Measurements from ENCODE around the gene MAMDC2. TPM values are rescaled to one million over a fixed set of nuclear protein-coding genes. Genes with fewer than 3 reads are reported as not detected.

MAMDC2 gene
- total RNA-seq, 4 donors from 2014 or later = 96.5 to 192 (median 140) TPM

GRCh38 chr9:70255486-70255885 lies 211.8 kb downstream of the MAMDC2 start:
- no peak overlapping the region for H3K4me3 ChIP-seq
- no peaks in the 10 kb centered on the region for H3K9me3 ChIP-seq
- no peaks in the 10 kb centered on the region for H3K27me3 ChIP-seq
- peaks cover 3 to 55% (median 12%) of the 10 kb centered on the region in 3 donors for H3K4me1 ChIP-seq
- TF ChIP-seq, protein P1, sequence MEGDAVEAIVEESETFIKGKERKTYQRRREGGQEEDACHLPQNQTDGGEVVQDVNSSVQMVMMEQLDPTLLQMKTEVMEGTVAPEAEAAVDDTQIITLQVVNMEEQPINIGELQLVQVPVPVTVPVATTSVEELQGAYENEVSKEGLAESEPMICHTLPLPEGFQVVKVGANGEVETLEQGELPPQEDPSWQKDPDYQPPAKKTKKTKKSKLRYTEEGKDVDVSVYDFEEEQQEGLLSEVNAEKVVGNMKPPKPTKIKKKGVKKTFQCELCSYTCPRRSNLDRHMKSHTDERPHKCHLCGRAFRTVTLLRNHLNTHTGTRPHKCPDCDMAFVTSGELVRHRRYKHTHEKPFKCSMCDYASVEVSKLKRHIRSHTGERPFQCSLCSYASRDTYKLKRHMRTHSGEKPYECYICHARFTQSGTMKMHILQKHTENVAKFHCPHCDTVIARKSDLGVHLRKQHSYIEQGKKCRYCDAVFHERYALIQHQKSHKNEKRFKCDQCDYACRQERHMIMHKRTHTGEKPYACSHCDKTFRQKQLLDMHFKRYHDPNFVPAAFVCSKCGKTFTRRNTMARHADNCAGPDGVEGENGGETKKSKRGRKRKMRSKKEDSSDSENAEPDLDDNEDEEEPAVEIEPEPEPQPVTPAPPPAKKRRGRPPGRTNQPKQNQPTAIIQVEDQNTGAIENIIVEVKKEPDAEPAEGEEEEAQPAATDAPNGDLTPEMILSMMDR (IDR thresholded peaks at IDR 0.05) = no peak
- no peak for TF ChIP-seq POLR2A (IDR thresholded peaks at IDR 0.05)
- no peak for TF ChIP-seq EP300 (IDR thresholded peaks at IDR 0.05)
- no peak for TF ChIP-seq POLR2AphosphoS5 (IDR thresholded peaks at IDR 0.05)
- ATAC-seq = no peak
- H3K27ac ChIP-seq = peak overlapping the region in 1 of 4 donors; percentile 42
- H3K36me3 ChIP-seq = no peaks in the 10 kb centered on the region

DNA sequence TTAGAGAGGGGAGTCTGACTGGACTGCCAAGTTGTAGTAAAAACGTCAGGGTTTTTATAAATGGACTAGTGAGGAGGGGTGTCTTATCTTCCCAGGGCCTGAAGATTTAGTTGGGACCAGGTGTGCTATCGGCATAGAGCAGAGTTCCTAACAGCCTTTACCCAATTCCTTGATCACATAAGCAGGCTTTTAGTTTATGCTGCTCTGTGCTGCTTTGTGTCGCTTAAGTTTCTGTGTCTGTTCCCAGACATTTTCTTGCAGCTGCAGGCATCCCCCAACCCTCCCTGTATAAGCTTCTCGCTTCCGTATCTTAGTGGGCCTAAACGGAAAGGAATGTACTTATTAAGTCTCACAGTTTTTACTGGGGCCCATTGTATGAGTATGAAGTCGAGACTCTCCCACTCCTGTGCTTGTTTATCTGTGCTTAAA lies 212.5 kb downstream of the MAMDC2 start:
- WGBS, 2 donors (ENCODE audit: low coverage in 1 of 2) = 28 to 51% methylated on average over 7 of the region's 7 CpGs
- H3K27me3 ChIP-seq = no peaks in the 10 kb centered on the region
- ATAC-seq = no peak
- no peak for TF ChIP-seq POLR2AphosphoS5 (IDR thresholded peaks at IDR 0.05)
- TF ChIP-seq, protein P1 (IDR thresholded peaks at IDR 0.05) = no peak
- no peak for TF ChIP-seq POLR2A (IDR thresholded peaks at IDR 0.05)
- no peak for TF ChIP-seq EP300 (IDR thresholded peaks at IDR 0.05)
- H3K36me3 ChIP-seq = no peaks in the 10 kb centered on the region
- H3K4me1 ChIP-seq = peaks cover 4 to 62% (median 18%) of the 10 kb centered on the region in 3 donors
- peak overlapping the region in 1 of 2 donors; percentile 23 for H3K4me3 ChIP-seq
- H3K27ac ChIP-seq = peak overlapping the region in 2 of 4 donors; percentile 96
- H3K9me3 ChIP-seq = no peaks in the 10 kb centered on the region

DNA sequence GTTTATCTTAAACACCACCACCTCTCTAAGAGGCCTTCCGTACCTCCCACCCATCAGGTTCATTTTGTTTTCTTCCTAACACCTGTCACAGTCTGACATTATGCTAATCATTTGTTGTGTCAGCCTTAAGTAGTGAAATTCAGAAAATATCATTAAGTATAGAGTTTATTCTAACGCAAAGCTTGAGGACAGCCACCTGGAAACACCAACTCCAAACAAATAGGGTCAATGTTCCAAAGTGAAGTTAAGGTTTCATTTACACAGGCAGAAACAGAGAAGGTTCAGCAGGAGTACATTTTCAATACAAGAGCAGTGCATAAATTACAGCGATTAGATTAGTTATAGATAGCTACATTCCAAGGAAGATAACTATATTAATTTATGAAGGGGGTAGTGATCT lies 213.9 kb downstream of the MAMDC2 start:
- Histone ChIP-seq H3K27me3 (no peaks in the 10 kb centered on the region), H3K36me3 (no peaks in the 10 kb centered on the region), H3K4me1 (peaks cover 6 to 72% (median 22%) of the 10 kb centered on the region in 3 donors), H3K27ac (peak overlapping the region; percentile 95 to 98 (median 96)), H3K9me3 (no peaks in the 10 kb centered on the region), H3K4me3 (peak overlapping the region; percentile 86 to 97)
- no peak for ATAC-seq
- TF ChIP-seq EP300 (IDR thresholded peaks at IDR 0.05) (no peak), POLR2A (IDR thresholded peaks at IDR 0.05) (no peak)
- TF ChIP-seq, protein P1 (IDR thresholded peaks at IDR 0.05) = no peak
- WGBS, 2 donors (ENCODE audit: low coverage in 1 of 2) = 56% methylated on average over 3 of the region's 3 CpGs; no CpG with 5 or more reads in 1 of the 2 donors

GRCh38 chr9:70257991-70258691 lies 214.5 kb downstream of the MAMDC2 start:
- peak overlapping the region; percentile 86 to 97 for H3K4me3 ChIP-seq
- no peak for TF ChIP-seq POLR2A (IDR thresholded peaks at IDR 0.05)
- TF ChIP-seq POLR2AphosphoS5 (IDR thresholded peaks at IDR 0.05) = no peak
- TF ChIP-seq, protein P1 (IDR thresholded peaks at IDR 0.05) = no peak
- no peak for TF ChIP-seq EP300 (IDR thresholded peaks at IDR 0.05)
- peaks cover 7 to 72% (median 28%) of the 10 kb centered on the region in 3 donors for H3K4me1 ChIP-seq
- peak overlapping the region; percentile 95 to 98 (median 96) for H3K27ac ChIP-seq
- peak; percentile 62 for ATAC-seq
- no peaks in the 10 kb centered on the region for H3K36me3 ChIP-seq
- WGBS, 2 donors (ENCODE audit: low coverage in 1 of 2) = 4 to 6% methylated on average over 16 to 24 of the region's 27 CpGs
- no peaks in the 10 kb centered on the region for H3K27me3 ChIP-seq
- no peaks in the 10 kb centered on the region for H3K9me3 ChIP-seq

Measured in gastroesophageal sphincter (tissue), 4 donors.